ENCODE data around the gene GAPVD1.

GRCh38 chr9:125377584-125378250 lies 116.1 kb downstream of the GAPVD1 start:
- no peak for TF ChIP-seq RCOR1 (IDR thresholded peaks at IDR 0.05; ENCODE audit: low read depth, low read length)
- no peak for TF ChIP-seq HDAC2 (IDR thresholded peaks at IDR 0.05)
- TF ChIP-seq FOSL2 (IDR thresholded peaks at IDR 0.05), result no peak
- no peak for TF ChIP-seq FOSL2 (CRISPR knock-in tag; IDR thresholded peaks at IDR 0.05)
- no peak for TF ChIP-seq POLR2AphosphoS2 (conservative IDR thresholded peaks at IDR 0.05; ENCODE audit: low read length)
- TF ChIP-seq CTCF (IDR thresholded peaks at IDR 0.05), result no peak
- TF ChIP-seq EP300 (IDR thresholded peaks at IDR 0.05), result no peak
- no peak for TF ChIP-seq JUN (IDR thresholded peaks at IDR 0.05)
- TF ChIP-seq RAD21 (conservative IDR thresholded peaks at IDR 0.05 in 1 of 2, IDR thresholded peaks at IDR 0.05 in 1 of 2), result no peak
- TF ChIP-seq REST (IDR thresholded peaks at IDR 0.05), result no peak
- TF ChIP-seq CHD4 (IDR thresholded peaks at IDR 0.05; ENCODE audit: borderline replicate concordance), result no peak
- no peak for TF ChIP-seq POLR2A (IDR thresholded peaks at IDR 0.05; ENCODE audit: low read length)
- no peak for TF ChIP-seq MAX (IDR thresholded peaks at IDR 0.05)

Data from A549 (cell line).